Muscle of arm (tissue), 14 donors: Measurements from ENCODE around the gene G3BP1. TPM values are rescaled to one million over a fixed set of nuclear protein-coding genes. Genes with fewer than 3 reads are reported as not detected.
"Not testable (repeated sequence)": the region's sequence is repeated elsewhere in the genome, so short reads cannot be mapped to it uniquely, and the experiment has no call there.

ENCODE experiments used
- DNase-seq: peaks from one replicate; pipeline ENCODE4 v3.0.0-alpha.2; 2013
- long read RNA-seq, 11 donors: transcript quantifications; one replicate each; lab custom pipeline, GENCODE V29; 2026
- polyA plus RNA-seq, 12 donors: library from polyadenylated mRNA; unstranded; fragments of 120-200 nt; gene quantifications; one replicate each; pipeline ENCODE4 v1.2.1, GENCODE V29; 2013; ENCODE audit not compliant: insufficient read length in 12 of 12

Gene G3BP1
- polyA plus RNA-seq, result 100 to 1,000 TPM in 10 of 12 donors, 10 to 100 TPM in 1, not detected in 1; 97.6 to 124 (median 110) TPM
- long read RNA-seq, donor 1, full-length matches to known transcripts, result 20 of 31 reads
- long read RNA-seq, donor 1, partial matches to known transcripts, result 11 of 31 reads
- long read RNA-seq, donor 1, other reads (novel, unspliced or antisense), result 0 of 31 reads
- long read RNA-seq, donor 2, full-length matches to known transcripts, result 35 of 35 reads
- long read RNA-seq, donor 2, partial matches to known transcripts, result 0 of 35 reads
- long read RNA-seq, donor 2, other reads (novel, unspliced or antisense), result 0 of 35 reads
- long read RNA-seq, donor 3, full-length matches to known transcripts, result 15 of 15 reads
- long read RNA-seq, donor 3, partial matches to known transcripts, result 0 of 15 reads
- long read RNA-seq, donor 3, other reads (novel, unspliced or antisense), result 0 of 15 reads
- long read RNA-seq, donor 4, full-length matches to known transcripts, result 12 of 12 reads
- long read RNA-seq, donor 4, partial matches to known transcripts, result 0 of 12 reads
- long read RNA-seq, donor 4, other reads (novel, unspliced or antisense), result 0 of 12 reads
- long read RNA-seq, donor 5, full-length matches to known transcripts, result 25 of 149 reads
- long read RNA-seq, donor 5, partial matches to known transcripts, result 124 of 149 reads
- long read RNA-seq, donor 5, other reads (novel, unspliced or antisense), result 0 of 149 reads
- long read RNA-seq, donor 6, full-length matches to known transcripts, result 12 of 12 reads
- long read RNA-seq, donor 6, partial matches to known transcripts, result 0 of 12 reads
- long read RNA-seq, donor 6, other reads (novel, unspliced or antisense), result 0 of 12 reads
- long read RNA-seq, donor 7, full-length matches to known transcripts, result 11 of 11 reads
- long read RNA-seq, donor 7, partial matches to known transcripts, result 0 of 11 reads
- long read RNA-seq, donor 7, other reads (novel, unspliced or antisense), result 0 of 11 reads
- long read RNA-seq, donor 8, full-length matches to known transcripts, result 36 of 36 reads
- long read RNA-seq, donor 8, partial matches to known transcripts, result 0 of 36 reads
- long read RNA-seq, donor 8, other reads (novel, unspliced or antisense), result 0 of 36 reads
- long read RNA-seq, donor 9, full-length matches to known transcripts, result 12 of 12 reads
- long read RNA-seq, donor 9, partial matches to known transcripts, result 0 of 12 reads
- long read RNA-seq, donor 9, other reads (novel, unspliced or antisense), result 0 of 12 reads
- long read RNA-seq, donor 10, full-length matches to known transcripts, result 27 of 27 reads
- long read RNA-seq, donor 10, partial matches to known transcripts, result 0 of 27 reads
- long read RNA-seq, donor 10, other reads (novel, unspliced or antisense), result 0 of 27 reads
- long read RNA-seq, donor 11, full-length matches to known transcripts, result 33 of 44 reads
- long read RNA-seq, donor 11, partial matches to known transcripts, result 11 of 44 reads
- long read RNA-seq, donor 11, other reads (novel, unspliced or antisense), result 0 of 44 reads

- peak; percentile 100 for DNase-seq
These were observed at the start of gene G3BP1 for GRCh38 chr5:151771259-151772028. TSS of gene G3BP1 (plus strand) at chr5:151771954. CDS start at chr5:151786621, 14,667 bp downstream.

GRCh38 chr5:151722546-151722945 is 49.2 kb upstream of the G3BP1 start:
- DNase-seq, result no peak

- DNase-seq, result no peak
These were observed 47.4 kb upstream of the G3BP1 start for GRCh38 chr5:151724360-151724759.

- not testable (repeated sequence) for DNase-seq
These were observed 42.2 kb upstream of the G3BP1 start for GRCh38 chr5:151729597-151729996.

GRCh38 chr5:151730381-151730780 is 41.4 kb upstream of the G3BP1 start:
- DNase-seq, result no peak

GRCh38 chr5:151733358-151734063 is 38.2 kb upstream of the G3BP1 start:
- no peak for DNase-seq

- no peak for DNase-seq
These were observed 37.7 kb upstream of the G3BP1 start for GRCh38 chr5:151734064-151734408.

GRCh38 chr5:151735646-151736045 is 36.1 kb upstream of the G3BP1 start:
- no peak for DNase-seq

- DNase-seq, result no peak
These were observed 34.3 kb upstream of the G3BP1 start for GRCh38 chr5:151737431-151737830.

- no peak for DNase-seq
These were observed 33.5 kb upstream of the G3BP1 start for GRCh38 chr5:151738125-151738848.

- DNase-seq, result no peak
These were observed 32.4 kb upstream of the G3BP1 start for GRCh38 chr5:151739395-151739794.

GRCh38 chr5:151739939-151740335 is 31.8 kb upstream of the G3BP1 start:
- no peak for DNase-seq

GRCh38 chr5:151740336-151740942 is 31.3 kb upstream of the G3BP1 start:
- DNase-seq, result peak; percentile 92

- no peak for DNase-seq
These were observed 30.8 kb upstream of the G3BP1 start for GRCh38 chr5:151740958-151741373.

- DNase-seq, result no peak
These were observed 29.9 kb upstream of the G3BP1 start for GRCh38 chr5:151741678-151742423.

GRCh38 chr5:151742870-151743294 is 28.9 kb upstream of the G3BP1 start:
- DNase-seq, result peak; percentile 69

- no peak for DNase-seq
These were observed 28.2 kb upstream of the G3BP1 start for GRCh38 chr5:151743530-151743929.
